GM23338 (cell line): Measurements from ENCODE around the gene ITGB6. TPM values are rescaled to one million over a fixed set of nuclear protein-coding genes. Genes with fewer than 3 reads are reported as not detected.

Experiments
- ATAC-seq: fragments of 200-7000 bp; cut with Tn5 transposase; 3 replicates; pipeline ENCODE4 v1.9.1; 2020
- DNase-seq: peaks from one replicate; pipeline ENCODE4 v3.0.0-alpha.2; 2015; ENCODE audit warnings: low spot score
- H2AFZ ChIP-seq: fragments of 200-600 bp; sonication (generic); 2 replicates; pipeline ENCODE4 v1.8.0; 2016; ENCODE audit warnings: antibody characterized with exemption, mild to moderate bottlenecking, moderate library complexity
- H3F3A ChIP-seq: fragments of 200-600 bp; sonication (generic); replicated peaks from 2 replicates; pipeline ENCODE4 v1.8.0; 2017; ENCODE audit warnings: antibody characterized with exemption, mixed run types, low read depth
- H3K27ac ChIP-seq: fragments of 200-600 bp; sonication (generic); 2 replicates; pipeline ENCODE4 v1.6.1; 2016; ENCODE audit warnings: low read depth
- H3K27me3 ChIP-seq: fragments of 200-600 bp; sonication (generic); 2 replicates; pipeline ENCODE4 v1.8.0; 2016; ENCODE audit warnings: mild to moderate bottlenecking, mixed run types, moderate library complexity; ENCODE audit not compliant: insufficient read depth
- H3K36me3 ChIP-seq: fragments of 200-600 bp; sonication (generic); 2 replicates; pipeline ENCODE4 v1.8.0; 2016; ENCODE audit warnings: mild to moderate bottlenecking; ENCODE audit not compliant: insufficient read depth
- H3K4me1 ChIP-seq: fragments of 200-600 bp; sonication (generic); 2 replicates; pipeline ENCODE4 v1.8.0; 2016; ENCODE audit warnings: mild to moderate bottlenecking, moderate library complexity; ENCODE audit not compliant: insufficient read depth
- H3K4me2 ChIP-seq: fragments of 200-600 bp; sonication (generic); 2 replicates; pipeline ENCODE4 v1.7.1; 2017; ENCODE audit warnings: mixed run types
- H3K4me3 ChIP-seq: fragments of 200-600 bp; sonication (generic); 2 replicates; pipeline ENCODE4 v1.6.1; 2016; ENCODE audit warnings: mixed run types
- H3K79me2 ChIP-seq: fragments of 200-600 bp; sonication (generic); replicated peaks from 2 replicates; pipeline ENCODE4 v1.8.0; 2017; ENCODE audit warnings: mild to moderate bottlenecking; ENCODE audit not compliant: insufficient read depth
- H3K9me2 ChIP-seq: fragments of 200-600 bp; sonication (generic); 2 replicates; pipeline ENCODE4 v1.8.0; 2017; ENCODE audit not compliant: insufficient read depth
- H4K20me1 ChIP-seq: fragments of 200-600 bp; sonication (generic); replicated peaks from 2 replicates; pipeline ENCODE4 v1.8.0; 2017; ENCODE audit warnings: mild to moderate bottlenecking; ENCODE audit not compliant: insufficient read depth
- H3K27ac Mint-ChIP-seq: 2 replicates; pipeline ENCODE4 v1.8.0; 2020; ENCODE audit warnings: inconsistent platforms, mild to moderate bottlenecking, moderate library complexity, mixed read lengths
- H3K27me3 Mint-ChIP-seq: 3 replicates; pipeline ENCODE4 v1.8.0; 2022; ENCODE audit warnings: low read depth, mild to moderate bottlenecking, moderate library complexity, mixed read lengths, inconsistent platforms; ENCODE audit not compliant: insufficient read depth, poor library complexity
- H3K36me3 Mint-ChIP-seq: 3 replicates; pipeline ENCODE4 v1.8.0; 2021; ENCODE audit warnings: low read depth, mild to moderate bottlenecking, inconsistent platforms, moderate library complexity, mixed read lengths
- H3K4me1 Mint-ChIP-seq: 3 replicates; pipeline ENCODE4 v1.8.0; 2020; ENCODE audit warnings: mild to moderate bottlenecking, inconsistent platforms, mixed read lengths
- H3K4me3 Mint-ChIP-seq: 3 replicates; pipeline ENCODE4 v1.8.0; 2021; ENCODE audit warnings: moderate library complexity, mild to moderate bottlenecking, inconsistent platforms, mixed read lengths
- H3K9me3 Mint-ChIP-seq: 3 replicates; pipeline ENCODE4 v1.8.0; 2020; ENCODE audit warnings: moderate library complexity, mild to moderate bottlenecking, inconsistent platforms, mixed read lengths
- CREB1 ChIP-seq: fragments of 250-450 bp; sonication (Bioruptor Pico); IDR thresholded peaks from 2 replicates; pipeline ENCODE4 v1.5.0; 2020; ENCODE audit warnings: low read depth, mild to moderate bottlenecking, moderate library complexity
- EZH2 ChIP-seq: fragments of 200-600 bp; sonication (generic); IDR thresholded peaks from one replicate; pipeline ENCODE4 v1.8.0; 2017; ENCODE audit warnings: antibody characterized with exemption, mild to moderate bottlenecking, low read depth; ENCODE audit not compliant: unreplicated experiment
- EZH2phosphoT487 ChIP-seq: fragments of 200-600 bp; sonication (generic); IDR thresholded peaks from one replicate; pipeline ENCODE4 v1.8.1; 2018; ENCODE audit warnings: antibody characterized with exemption; ENCODE audit not compliant: unreplicated experiment
- JUNB ChIP-seq: IDR thresholded peaks from one replicate; pipeline ENCODE4 v1.6.1; 2016; ENCODE audit warnings: antibody characterized with exemption; ENCODE audit not compliant: unreplicated experiment
- NANOG ChIP-seq: IDR thresholded peaks from 2 replicates; pipeline ENCODE4 v1.6.1; 2016; ENCODE audit warnings: antibody characterized with exemption, borderline replicate concordance
- POLR2AphosphoS5 ChIP-seq: IDR thresholded peaks from 2 replicates; pipeline ENCODE4 v1.6.1; 2016; ENCODE audit warnings: antibody characterized with exemption, low read depth
- REST ChIP-seq: IDR thresholded peaks from one replicate; pipeline ENCODE4 v1.6.1; 2018; ENCODE audit warnings: antibody characterized with exemption; ENCODE audit not compliant: unreplicated experiment
- ZNF114 ChIP-seq: fragments of 250-450 bp; sonication (Bioruptor Pico); IDR thresholded peaks from 2 replicates; pipeline ENCODE4 v1.5.0; 2020; ENCODE audit warnings: mild to moderate bottlenecking, moderate library complexity
- ZNF331 ChIP-seq: fragments of 250-450 bp; sonication (Bioruptor Pico); IDR thresholded peaks from 2 replicates; pipeline ENCODE4 v1.5.0; 2020; ENCODE audit warnings: low read depth, mild to moderate bottlenecking, moderate library complexity
- polyA plus RNA-seq: library from polyadenylated mRNA; unstranded; fragments of >200 nt; fragmentation: Nextera tagmentation; extraction: Ambion mirVana; gene quantifications from 2 replicates; pipeline ENCODE4 v1.2.1, GENCODE V29; 2016
- total RNA-seq: library from RNA; depleted of rRNA; stranded (reverse); fragments of >200 nt; shearing (Covaris generic); gene quantifications from 2 replicates; pipeline ENCODE4 v1.2.3, GENCODE V29; 2014
- TF ChIP-seq, protein P1 (sequence below): IDR thresholded peaks from 2 replicates; pipeline ENCODE4 v1.6.1; 2016; ENCODE audit warnings: antibody characterized with exemption
- TF ChIP-seq, protein P2 (sequence below), 2 experiments: fragments of 200-600 bp in 1 of 2; sonication (generic) in 1 of 2; conservative IDR thresholded peaks; 2 replicates each; pipeline versions ENCODE4 v1.5.1 to v1.6.1; 2016 to 2017; ENCODE audit warnings: antibody characterized with exemption in 2 of 2, low read depth in 2 of 2, mild to moderate bottlenecking in 2 of 2, moderate library complexity in 1 of 2
- TF ChIP-seq, protein P3 (sequence below): fragments of 250-450 bp; sonication (Bioruptor Pico); IDR thresholded peaks from 2 replicates; pipeline ENCODE4 v1.5.0; 2020; ENCODE audit warnings: mild to moderate bottlenecking, moderate library complexity

The ITGB6 gene
- total and polyA plus RNA-seq, 2 experiments from 2014 or later: not detected

- H3K4me3 Mint-ChIP-seq: no peak overlapping the region
Observed at GRCh38 chr2:160200921-160201320, 849 bp upstream of the ITGB6 start.

More at GRCh38 chr2:160200921-160201320, 849 bp upstream of the ITGB6 start:
- no peaks in the 10 kb centered on the region for H3K9me2 ChIP-seq
- Mint-ChIP-seq H3K4me1 (no peaks in the 10 kb centered on the region), H3K27me3 (no peaks in the 10 kb centered on the region), H3K9me3 (no peaks in the 10 kb centered on the region), H3K36me3 (no peaks in the 10 kb centered on the region), H3K27ac (no peak overlapping the region)
- H3K4me1 ChIP-seq: no peaks in the 10 kb centered on the region
- H3K79me2 ChIP-seq: no peaks in the 10 kb centered on the region
- no peaks in the 10 kb centered on the region for H3F3A ChIP-seq
- no peak overlapping the region for H3K4me3 ChIP-seq
- TF ChIP-seq, protein P1, sequence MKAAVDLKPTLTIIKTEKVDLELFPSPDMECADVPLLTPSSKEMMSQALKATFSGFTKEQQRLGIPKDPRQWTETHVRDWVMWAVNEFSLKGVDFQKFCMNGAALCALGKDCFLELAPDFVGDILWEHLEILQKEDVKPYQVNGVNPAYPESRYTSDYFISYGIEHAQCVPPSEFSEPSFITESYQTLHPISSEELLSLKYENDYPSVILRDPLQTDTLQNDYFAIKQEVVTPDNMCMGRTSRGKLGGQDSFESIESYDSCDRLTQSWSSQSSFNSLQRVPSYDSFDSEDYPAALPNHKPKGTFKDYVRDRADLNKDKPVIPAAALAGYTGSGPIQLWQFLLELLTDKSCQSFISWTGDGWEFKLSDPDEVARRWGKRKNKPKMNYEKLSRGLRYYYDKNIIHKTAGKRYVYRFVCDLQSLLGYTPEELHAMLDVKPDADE: no peak
- TF ChIP-seq NANOG (no peak), EZH2phosphoT487 (no peak), ZNF114 (no peak), ZNF331 (no peak), JUNB (no peak), REST (no peak), POLR2AphosphoS5 (no peak), CREB1 (CRISPR knock-in tag) (no peak), EZH2 (no peak)
- TF ChIP-seq, protein P2, sequence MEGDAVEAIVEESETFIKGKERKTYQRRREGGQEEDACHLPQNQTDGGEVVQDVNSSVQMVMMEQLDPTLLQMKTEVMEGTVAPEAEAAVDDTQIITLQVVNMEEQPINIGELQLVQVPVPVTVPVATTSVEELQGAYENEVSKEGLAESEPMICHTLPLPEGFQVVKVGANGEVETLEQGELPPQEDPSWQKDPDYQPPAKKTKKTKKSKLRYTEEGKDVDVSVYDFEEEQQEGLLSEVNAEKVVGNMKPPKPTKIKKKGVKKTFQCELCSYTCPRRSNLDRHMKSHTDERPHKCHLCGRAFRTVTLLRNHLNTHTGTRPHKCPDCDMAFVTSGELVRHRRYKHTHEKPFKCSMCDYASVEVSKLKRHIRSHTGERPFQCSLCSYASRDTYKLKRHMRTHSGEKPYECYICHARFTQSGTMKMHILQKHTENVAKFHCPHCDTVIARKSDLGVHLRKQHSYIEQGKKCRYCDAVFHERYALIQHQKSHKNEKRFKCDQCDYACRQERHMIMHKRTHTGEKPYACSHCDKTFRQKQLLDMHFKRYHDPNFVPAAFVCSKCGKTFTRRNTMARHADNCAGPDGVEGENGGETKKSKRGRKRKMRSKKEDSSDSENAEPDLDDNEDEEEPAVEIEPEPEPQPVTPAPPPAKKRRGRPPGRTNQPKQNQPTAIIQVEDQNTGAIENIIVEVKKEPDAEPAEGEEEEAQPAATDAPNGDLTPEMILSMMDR (conservative IDR thresholded peaks at IDR 0.05; ENCODE audit: low read depth in 2 of 2): no peak
- TF ChIP-seq, protein P3, sequence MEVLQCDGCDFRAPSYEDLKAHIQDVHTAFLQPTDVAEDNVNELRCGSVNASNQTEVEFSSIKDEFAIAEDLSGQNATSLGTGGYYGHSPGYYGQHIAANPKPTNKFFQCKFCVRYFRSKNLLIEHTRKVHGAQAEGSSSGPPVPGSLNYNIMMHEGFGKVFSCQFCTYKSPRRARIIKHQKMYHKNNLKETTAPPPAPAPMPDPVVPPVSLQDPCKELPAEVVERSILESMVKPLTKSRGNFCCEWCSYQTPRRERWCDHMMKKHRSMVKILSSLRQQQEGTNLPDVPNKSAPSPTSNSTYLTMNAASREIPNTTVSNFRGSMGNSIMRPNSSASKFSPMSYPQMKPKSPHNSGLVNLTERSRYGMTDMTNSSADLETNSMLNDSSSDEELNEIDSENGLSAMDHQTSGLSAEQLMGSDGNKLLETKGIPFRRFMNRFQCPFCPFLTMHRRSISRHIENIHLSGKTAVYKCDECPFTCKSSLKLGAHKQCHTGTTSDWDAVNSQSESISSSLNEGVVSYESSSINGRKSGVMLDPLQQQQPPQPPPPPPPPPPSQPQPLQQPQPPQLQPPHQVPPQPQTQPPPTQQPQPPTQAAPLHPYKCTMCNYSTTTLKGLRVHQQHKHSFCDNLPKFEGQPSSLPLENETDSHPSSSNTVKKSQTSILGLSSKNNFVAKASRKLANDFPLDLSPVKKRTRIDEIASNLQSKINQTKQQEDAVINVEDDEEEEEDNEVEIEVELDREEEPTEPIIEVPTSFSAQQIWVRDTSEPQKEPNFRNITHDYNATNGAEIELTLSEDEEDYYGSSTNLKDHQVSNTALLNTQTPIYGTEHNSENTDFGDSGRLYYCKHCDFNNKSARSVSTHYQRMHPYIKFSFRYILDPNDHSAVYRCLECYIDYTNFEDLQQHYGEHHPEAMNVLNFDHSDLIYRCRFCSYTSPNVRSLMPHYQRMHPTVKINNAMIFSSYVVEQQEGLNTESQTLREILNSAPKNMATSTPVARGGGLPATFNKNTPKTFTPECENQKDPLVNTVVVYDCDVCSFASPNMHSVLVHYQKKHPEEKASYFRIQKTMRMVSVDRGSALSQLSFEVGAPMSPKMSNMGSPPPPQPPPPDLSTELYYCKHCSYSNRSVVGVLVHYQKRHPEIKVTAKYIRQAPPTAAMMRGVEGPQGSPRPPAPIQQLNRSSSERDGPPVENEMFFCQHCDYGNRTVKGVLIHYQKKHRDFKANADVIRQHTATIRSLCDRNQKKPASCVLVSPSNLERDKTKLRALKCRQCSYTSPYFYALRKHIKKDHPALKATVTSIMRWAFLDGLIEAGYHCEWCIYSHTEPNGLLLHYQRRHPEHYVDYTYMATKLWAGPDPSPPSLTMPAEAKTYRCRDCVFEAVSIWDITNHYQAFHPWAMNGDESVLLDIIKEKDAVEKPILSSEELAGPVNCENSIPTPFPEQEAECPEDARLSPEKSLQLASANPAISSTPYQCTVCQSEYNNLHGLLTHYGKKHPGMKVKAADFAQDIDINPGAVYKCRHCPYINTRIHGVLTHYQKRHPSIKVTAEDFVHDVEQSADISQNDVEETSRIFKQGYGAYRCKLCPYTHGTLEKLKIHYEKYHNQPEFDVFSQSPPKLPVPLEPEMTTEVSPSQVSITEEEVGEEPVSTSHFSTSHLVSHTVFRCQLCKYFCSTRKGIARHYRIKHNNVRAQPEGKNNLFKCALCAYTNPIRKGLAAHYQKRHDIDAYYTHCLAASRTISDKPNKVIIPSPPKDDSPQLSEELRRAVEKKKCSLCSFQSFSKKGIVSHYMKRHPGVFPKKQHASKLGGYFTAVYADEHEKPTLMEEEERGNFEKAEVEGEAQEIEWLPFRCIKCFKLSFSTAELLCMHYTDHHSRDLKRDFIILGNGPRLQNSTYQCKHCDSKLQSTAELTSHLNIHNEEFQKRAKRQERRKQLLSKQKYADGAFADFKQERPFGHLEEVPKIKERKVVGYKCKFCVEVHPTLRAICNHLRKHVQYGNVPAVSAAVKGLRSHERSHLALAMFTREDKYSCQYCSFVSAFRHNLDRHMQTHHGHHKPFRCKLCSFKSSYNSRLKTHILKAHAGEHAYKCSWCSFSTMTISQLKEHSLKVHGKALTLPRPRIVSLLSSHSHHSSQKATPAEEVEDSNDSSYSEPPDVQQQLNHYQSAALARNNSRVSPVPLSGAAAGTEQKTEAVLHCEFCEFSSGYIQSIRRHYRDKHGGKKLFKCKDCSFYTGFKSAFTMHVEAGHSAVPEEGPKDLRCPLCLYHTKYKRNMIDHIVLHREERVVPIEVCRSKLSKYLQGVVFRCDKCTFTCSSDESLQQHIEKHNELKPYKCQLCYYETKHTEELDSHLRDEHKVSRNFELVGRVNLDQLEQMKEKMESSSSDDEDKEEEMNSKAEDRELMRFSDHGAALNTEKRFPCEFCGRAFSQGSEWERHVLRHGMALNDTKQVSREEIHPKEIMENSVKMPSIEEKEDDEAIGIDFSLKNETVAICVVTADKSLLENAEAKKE: no peak
- H4K20me1 ChIP-seq: no peaks in the 10 kb centered on the region
- no peak overlapping the region for H3K4me2 ChIP-seq
- DNase-seq (no peak), ATAC-seq (no peak)
- H3K36me3 ChIP-seq: no peaks in the 10 kb centered on the region
- no peaks in the 10 kb centered on the region for H3K27me3 ChIP-seq
- no peak overlapping the region for H2AFZ ChIP-seq
- H3K27ac ChIP-seq: no peak overlapping the region
